GM12878 (cell line): ENCODE results near the gene OMG. TPM values are rescaled to one million over a fixed set of nuclear protein-coding genes. Genes with fewer than 3 reads are reported as not detected.
A peak's percentile ranks its signal among the peaks of the same experiment; 100 is the strongest.

ENCODE experiments used
- ATF2 ChIP-seq: IDR thresholded peaks from 2 replicates; pipeline ENCODE4 v1.6.1; 2012; ENCODE audit warnings: low read length, inconsistent platforms
- ATF3 ChIP-seq: IDR thresholded peaks from 2 replicates; pipeline ENCODE4 v1.6.1; 2011; ENCODE audit warnings: low read depth, mild to moderate bottlenecking, low read length, moderate library complexity, borderline replicate concordance; ENCODE audit errors: extremely low read depth
- BRCA1 ChIP-seq: IDR thresholded peaks from 2 replicates; pipeline ENCODE4 v1.6.1; 2011; ENCODE audit warnings: low read depth, low read length, improper control_type of control experiment
- CBFB ChIP-seq: IDR thresholded peaks from 2 replicates; pipeline ENCODE4 v1.6.1; 2016; ENCODE audit warnings: antibody characterized with exemption, low read depth
- CHD2 ChIP-seq: IDR thresholded peaks from 2 replicates; pipeline ENCODE4 v1.6.1; 2011; ENCODE audit warnings: low read depth, low read length, improper control_type of control experiment, borderline replicate concordance
- CREM ChIP-seq: IDR thresholded peaks from 2 replicates; pipeline ENCODE4 v1.6.1; 2014; ENCODE audit warnings: antibody characterized with exemption, low read depth
- E4F1 ChIP-seq: fragments of 450-650 bp; IDR thresholded peaks from 2 replicates; pipeline ENCODE4 v1.6.1; 2018; ENCODE audit warnings: borderline replicate concordance, mild to moderate bottlenecking; ENCODE audit not compliant: partially characterized antibody
- GATAD2B ChIP-seq: fragments of 450-650 bp; conservative IDR thresholded peaks from 2 replicates; pipeline ENCODE4 v1.6.1; 2017; ENCODE audit warnings: low read depth, mild to moderate bottlenecking, moderate library complexity
- HDAC6 ChIP-seq: fragments of 200-600 bp; sonication (generic); IDR thresholded peaks from one replicate; pipeline ENCODE4 v1.8.0; 2017; ENCODE audit warnings: antibody characterized with exemption; ENCODE audit not compliant: unreplicated experiment
- KDM1A ChIP-seq: fragments of 200-600 bp; sonication (generic); IDR thresholded peaks from 2 replicates; pipeline ENCODE4 v1.6.1; 2016; ENCODE audit warnings: borderline replicate concordance
- MEF2A ChIP-seq: IDR thresholded peaks from 2 replicates; pipeline ENCODE4 v1.6.1; 2011; ENCODE audit warnings: low read depth, mild to moderate bottlenecking, low read length, moderate library complexity; ENCODE audit not compliant: insufficient read depth
- NFYA ChIP-seq: IDR thresholded peaks from 2 replicates; pipeline ENCODE4 v1.6.1; 2011; ENCODE audit warnings: low read depth, mild to moderate bottlenecking, low read length, improper control_type of control experiment, borderline replicate concordance
- NFYB ChIP-seq: IDR thresholded peaks from 2 replicates; pipeline ENCODE4 v1.6.1; 2011; ENCODE audit warnings: low read depth, mild to moderate bottlenecking, low read length, improper control_type of control experiment, moderate library complexity; ENCODE audit not compliant: insufficient read depth
- PML ChIP-seq: IDR thresholded peaks from 2 replicates; pipeline ENCODE4 v1.6.1; 2012; ENCODE audit warnings: low read length, inconsistent platforms
- POLR2AphosphoS2 ChIP-seq: IDR thresholded peaks from 2 replicates; pipeline ENCODE4 v1.6.1; 2011; ENCODE audit warnings: low read depth, mild to moderate bottlenecking, low read length, improper control_type of control experiment, moderate library complexity
- POLR2AphosphoS5 ChIP-seq: IDR thresholded peaks from 2 replicates; pipeline ENCODE4 v1.6.1; 2011; ENCODE audit warnings: mild to moderate bottlenecking, low read length, inconsistent platforms
- RCOR1 ChIP-seq: conservative IDR thresholded peaks from 2 replicates; pipeline ENCODE4 v1.6.1; 2012; ENCODE audit warnings: low read depth, low read length, improper control_type of control experiment
- RELA ChIP-seq: fragments of 450-650 bp; IDR thresholded peaks from 2 replicates; pipeline ENCODE4 v1.8.0; 2014; ENCODE audit warnings: borderline replicate concordance; ENCODE audit not compliant: partially characterized antibody
- SKIL ChIP-seq: fragments of 450-650 bp; IDR thresholded peaks from 2 replicates; pipeline ENCODE4 v1.6.1; 2017; ENCODE audit warnings: mild to moderate bottlenecking, low read depth, inconsistent platforms; ENCODE audit not compliant: poor library complexity, severe bottlenecking
- SMAD1 ChIP-seq: fragments of 450-650 bp; IDR thresholded peaks from 2 replicates; pipeline ENCODE4 v1.6.1; 2018; ENCODE audit warnings: mild to moderate bottlenecking, low read depth; ENCODE audit not compliant: partially characterized antibody
- SPI1 ChIP-seq: IDR thresholded peaks from 2 replicates; pipeline ENCODE4 v1.6.1; 2011; ENCODE audit warnings: low read depth, mild to moderate bottlenecking, low read length, moderate library complexity, borderline replicate concordance; ENCODE audit not compliant: insufficient read depth
- STAT1 ChIP-seq: fragments of 450-650 bp; conservative IDR thresholded peaks from 2 replicates; pipeline ENCODE4 v1.6.1; 2014; ENCODE audit warnings: antibody characterized with exemption, mild to moderate bottlenecking
- SUPT20H ChIP-seq: IDR thresholded peaks from 2 replicates; pipeline ENCODE4 v1.6.1; 2011; ENCODE audit warnings: low read depth, mild to moderate bottlenecking, low read length, moderate library complexity, borderline replicate concordance; ENCODE audit not compliant: control insufficient read depth
- TCF12 ChIP-seq: IDR thresholded peaks from 2 replicates; pipeline ENCODE4 v1.6.1; 2011; ENCODE audit warnings: low read depth, mild to moderate bottlenecking, low read length
- ZZZ3 ChIP-seq: IDR thresholded peaks from 2 replicates; pipeline ENCODE4 v1.6.1; 2011; ENCODE audit warnings: low read depth; ENCODE audit not compliant: control insufficient read depth, insufficient read length
- polyA plus RNA-seq, 11 experiments: library from polyadenylated mRNA; depleted of rRNA in 4 of 11; unstranded in 6 of 11; stranded (reverse) in 5 of 11; fragments of >200 nt; fragmentation: Nextera tagmentation in 4 of 11; fragmentation: Illumina TruSeq in 1 of 11; extraction: Ambion mirVana in 4 of 11; extraction: Trizol in 1 of 11; gene quantifications; 1 replicate in 1 of 11; 2 replicates in 10 of 11; pipeline versions ENCODE4 v1.2.1 to v1.2.3, GENCODE V29; 2011 to 2016; ENCODE audit warnings: inconsistent platforms in 2 of 11, missing spikeins in 2 of 11, low read depth in 1 of 11
- total RNA-seq, 4 experiments: library from RNA; depleted of rRNA in 3 of 4; stranded (reverse); fragments of >200 nt in 3 of 4; fragmentation: Illumina TruSeq in 1 of 4; extraction: Trizol in 1 of 4; gene quantifications; 2 replicates each; pipeline versions ENCODE4 v1.2.1 to v1.2.3, GENCODE V29; 2013 to 2021

OMG gene
- total and polyA plus RNA-seq, 10 of the 15 experiments (the other 5 are each of a cell fraction or from before 2014, with no cell fraction given) = 0.09 to 0.96 (median 0.26) TPM

- TF ChIP-seq ZZZ3 = no peak
- no peak for TF ChIP-seq POLR2AphosphoS5
- TF ChIP-seq POLR2AphosphoS2 = no peak
- TF ChIP-seq SUPT20H = no peak
- no peak for TF ChIP-seq SMAD1
- TF ChIP-seq STAT1 = no peak
- no peak for TF ChIP-seq BRCA1
- no peak for TF ChIP-seq NFYA
- TF ChIP-seq RCOR1 = no peak
- peak; percentile 25 for TF ChIP-seq SKIL
- TF ChIP-seq RELA = no peak
- no peak for TF ChIP-seq E4F1
- no peak for TF ChIP-seq TCF12
- no peak for TF ChIP-seq KDM1A
- no peak for TF ChIP-seq HDAC6
- no peak for TF ChIP-seq GATAD2B
- no peak for TF ChIP-seq ATF3
- TF ChIP-seq PML = 0 out of 2 replicates have a peak, but pooled peaks have one; percentile 23
- TF ChIP-seq CREM = no peak
- TF ChIP-seq CBFB = no peak
- no peak for TF ChIP-seq CHD2
- no peak for TF ChIP-seq NFYB
- TF ChIP-seq SPI1 = no peak
- peak; percentile 55 for TF ChIP-seq ATF2
- peak; percentile 64; the same call in 1 of the 2 replicates for TF ChIP-seq MEF2A
Measured at GRCh38 chr17:31313982-31314781, 17.1 kb upstream of the OMG start, which contains the start of gene EVI2B (continued).
